T47D (cell line): ENCODE results near the gene NUDT9.
"Not testable (repeated sequence)": the region's sequence is repeated elsewhere in the genome, so short reads cannot be mapped to it uniquely, and the experiment has no call there.

Experiments
- DNase-seq, 2 experiments: peaks; one replicate each; pipeline versions ENCODE4 v3.0.0 to v3.0.0-alpha.2; 2011 to 2012; ENCODE audit warnings: low read depth in 1 of 2, low spot score in 1 of 2
- JUND ChIP-seq: IDR thresholded peaks from 2 replicates; pipeline ENCODE4 v1.6.1; 2012; ENCODE audit warnings: low read depth
- in situ Hi-C: cut with HindIII; loops from 2 replicates; pipeline ENCODE4 v1.10.0; 2016; ENCODE audit warnings: low sequenced_read_pairs, low pct_unique_long_range_greater_than_20kb

Gene NUDT9, protein sequence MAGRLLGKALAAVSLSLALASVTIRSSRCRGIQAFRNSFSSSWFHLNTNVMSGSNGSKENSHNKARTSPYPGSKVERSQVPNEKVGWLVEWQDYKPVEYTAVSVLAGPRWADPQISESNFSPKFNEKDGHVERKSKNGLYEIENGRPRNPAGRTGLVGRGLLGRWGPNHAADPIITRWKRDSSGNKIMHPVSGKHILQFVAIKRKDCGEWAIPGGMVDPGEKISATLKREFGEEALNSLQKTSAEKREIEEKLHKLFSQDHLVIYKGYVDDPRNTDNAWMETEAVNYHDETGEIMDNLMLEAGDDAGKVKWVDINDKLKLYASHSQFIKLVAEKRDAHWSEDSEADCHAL

GRCh38 chr4:87422104-87423052 lies at the start of gene NUDT9:
TSS of gene NUDT9 (plus strand) at chr4:87422573. CDS start at chr4:87422906, 333 bp downstream.
- no peak; the same call in 1 of the 2 replicates for TF ChIP-seq JUND

DNA sequence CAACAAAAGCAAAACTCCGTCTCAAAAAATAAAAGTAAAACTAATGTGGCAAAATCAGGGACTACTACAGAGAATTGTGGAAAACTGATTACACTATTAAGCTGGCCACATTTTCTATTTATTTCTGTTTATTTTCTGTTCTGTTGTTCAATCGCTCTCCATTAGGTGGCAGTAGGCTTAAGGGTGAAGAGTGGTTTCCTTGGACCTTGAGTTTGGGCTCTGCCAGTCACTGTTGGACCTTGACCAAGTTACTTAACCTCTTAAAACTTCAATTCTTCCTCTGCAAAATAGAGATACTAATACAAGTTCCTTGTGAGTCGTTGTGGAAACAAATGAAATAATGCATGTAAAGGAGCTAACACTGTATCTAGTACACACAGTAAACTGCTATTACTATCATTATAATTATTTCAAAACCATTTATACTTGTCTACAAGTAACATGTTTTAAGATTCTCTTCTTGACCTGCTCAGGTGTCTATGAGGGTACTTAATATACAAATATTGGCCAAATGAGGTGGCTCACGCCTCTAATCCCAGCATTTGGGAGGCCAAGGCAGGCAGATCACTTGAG lies 46.6 kb upstream of the NUDT9 start:
- in situ Hi-C loops: no loop called here
- TF ChIP-seq JUND: no peak
- DNase-seq: peak in 1 of 2 experiments; percentile 62

More at GRCh38 chr4:87422104-87423052, at the start of gene NUDT9:
- in situ Hi-C loops: no loop called here
- DNase-seq: peak; percentile 59 to 93

DNA sequence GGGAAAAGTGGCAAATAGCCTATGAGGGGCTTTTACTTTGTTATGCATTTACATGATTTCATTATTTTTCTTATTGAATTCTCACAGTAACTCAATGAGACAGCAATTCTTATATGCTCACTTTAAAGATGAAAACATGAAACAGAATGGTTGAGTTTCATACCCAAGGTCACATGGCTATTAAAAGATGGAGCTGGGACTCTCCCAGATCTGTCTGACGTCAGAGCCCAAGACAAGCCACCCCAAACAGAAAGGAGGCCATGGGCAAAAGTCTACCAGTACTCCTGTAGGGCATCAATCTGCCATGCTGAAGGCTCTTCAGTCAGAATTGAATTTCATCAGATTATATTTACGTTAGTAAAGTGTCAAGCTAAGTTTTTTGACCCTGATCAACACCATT lies 44.6 kb upstream of the NUDT9 start:
- no peak for DNase-seq
- in situ Hi-C loops: no loop called here
- no peak for TF ChIP-seq JUND

GRCh38 chr4:87382116-87382515 lies 40.3 kb upstream of the NUDT9 start:
- no peak for TF ChIP-seq JUND
- no peak for DNase-seq
- in situ Hi-C loops: no loop called here

DNA sequence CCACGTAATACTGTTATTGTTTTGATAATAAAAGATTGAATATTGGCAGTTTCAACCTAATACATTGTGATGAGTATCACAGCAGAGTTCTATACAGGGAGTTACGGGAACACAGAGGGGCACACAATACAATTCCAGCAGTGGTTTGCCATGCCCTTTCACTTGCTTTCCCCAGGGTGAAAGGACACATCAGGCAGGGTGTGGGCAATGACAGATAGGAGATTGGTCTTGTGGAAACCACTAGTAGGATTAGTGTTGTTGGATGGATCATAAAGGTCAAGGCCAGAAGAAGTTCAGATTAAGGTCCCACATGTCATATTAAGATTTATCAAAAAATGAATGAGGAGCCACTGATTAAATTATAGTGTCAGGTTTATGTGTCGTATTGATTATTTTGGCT lies 39.4 kb upstream of the NUDT9 start:
- no peak for TF ChIP-seq JUND
- no peak for DNase-seq
- in situ Hi-C loops: no loop called here

- in situ Hi-C loops, DNase-seq: not testable (repeated sequence)
Measured at GRCh38 chr4:87384466-87385132, 37.8 kb upstream of the NUDT9 start.

GRCh38 chr4:87387237-87387636 lies 35.1 kb upstream of the NUDT9 start:
- no peak for DNase-seq
- in situ Hi-C loops: no loop called here
- no peak for TF ChIP-seq JUND

GRCh38 chr4:87388901-87389300 lies 33.5 kb upstream of the NUDT9 start:
- in situ Hi-C loops: no loop called here
- DNase-seq: no peak
- no peak for TF ChIP-seq JUND

DNA sequence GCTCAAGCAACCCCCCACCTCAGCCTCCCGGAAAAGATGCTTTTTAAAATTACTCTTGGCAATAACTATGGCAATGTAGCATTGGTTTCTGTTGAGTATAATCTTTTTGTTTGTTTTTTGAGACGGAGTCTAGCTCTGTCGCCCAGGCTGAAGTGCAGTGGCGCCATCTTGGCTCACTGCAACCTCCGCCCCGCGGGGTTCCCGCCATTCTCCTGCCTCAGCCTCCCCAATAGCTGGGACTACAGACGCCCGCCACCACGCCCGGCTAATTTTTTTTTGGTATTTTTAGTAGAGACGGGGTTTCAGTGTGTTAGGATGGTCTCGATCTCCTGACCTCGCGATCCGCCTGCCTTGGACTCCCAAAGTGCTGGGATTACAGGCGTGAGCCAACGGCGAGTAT lies 32.3 kb upstream of the NUDT9 start:
- DNase-seq, in situ Hi-C loops: not testable (repeated sequence)

DNA sequence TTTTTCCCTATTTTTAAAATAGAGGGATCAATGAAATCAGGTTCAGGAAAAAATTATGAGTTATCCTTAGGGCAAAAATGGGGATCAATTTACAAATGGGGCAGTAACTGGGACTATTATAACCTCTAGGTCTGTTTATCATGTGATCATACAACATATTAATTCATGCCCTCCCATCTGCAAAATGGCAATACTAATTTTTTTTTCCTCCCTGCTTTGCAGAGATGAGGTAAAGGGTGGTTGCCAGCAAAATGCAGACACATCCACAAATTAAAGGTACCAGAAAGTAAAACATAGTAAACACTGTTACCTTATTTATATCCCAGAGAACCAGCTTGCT lies 31.9 kb upstream of the NUDT9 start:
- in situ Hi-C loops: no loop called here
- no peak for TF ChIP-seq JUND
- DNase-seq: no peak

GRCh38 chr4:87390891-87391575 lies 31.3 kb upstream of the NUDT9 start, which contains the start of gene HSD17B11:
TSS of gene HSD17B11 (minus strand) at chr4:87391188. CDS start at chr4:87391070, 118 bp downstream.
- in situ Hi-C loops: no loop called here
- peak; percentile 50 to 64 for DNase-seq
- TF ChIP-seq JUND: no peak

DNA sequence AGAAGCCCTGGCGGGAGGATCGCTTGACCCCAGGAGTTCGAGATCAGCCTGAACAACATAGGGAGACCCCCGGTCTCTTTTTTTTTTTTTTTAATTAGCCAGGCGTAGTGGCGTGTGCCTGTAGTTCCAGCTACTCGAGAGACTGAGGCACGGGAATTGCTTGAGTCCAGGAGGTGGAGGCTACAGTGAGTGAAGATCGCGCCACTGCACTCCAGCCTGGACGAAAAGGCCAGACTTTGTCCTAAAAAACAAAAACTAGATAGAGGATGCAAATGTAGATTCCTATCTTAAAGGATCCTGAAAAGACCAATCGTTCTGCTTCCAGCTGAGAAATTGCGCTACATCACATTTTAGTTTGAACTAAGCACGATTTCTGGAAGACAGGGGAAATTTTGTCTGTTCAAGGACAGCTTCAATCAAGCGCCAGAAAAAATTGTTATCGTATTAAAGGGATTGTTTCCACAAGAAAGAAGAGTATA lies 30.8 kb upstream of the NUDT9 start:
- TF ChIP-seq JUND: no peak
- no peak for DNase-seq
- in situ Hi-C loops: no loop called here
